HG03439 (cell line): ENCODE data around the gene ZNF629.
"Not testable (repeated sequence)": the region's sequence is repeated elsewhere in the genome, so short reads cannot be mapped to it uniquely, and the experiment has no call there.

Experiments used
- ATAC-seq: cut with Tn5 transposase; IDR thresholded peaks from one replicate; pipeline ENCODE4 v1.9.1; 2021; ENCODE audit warnings: mild to moderate bottlenecking, moderate library complexity; ENCODE audit not compliant: unreplicated experiment

ZNF629 gene

GRCh38 chr16:30786936-30787612, at the start of gene ZNF629:
TSS of gene ZNF629 (minus strand) at chr16:30787205. CDS start at chr16:30784482, 2,723 bp downstream.
- no peak for ATAC-seq

- ATAC-seq: no peak
Measured at GRCh38 chr16:30834130-30834740, 47.2 kb upstream of the ZNF629 start.

GRCh38 chr16:30830072-30830417, 43.0 kb upstream of the ZNF629 start:
- ATAC-seq: no peak

GRCh38 chr16:30829130-30830071, 42.4 kb upstream of the ZNF629 start:
- no peak for ATAC-seq

- no peak for ATAC-seq
Measured at GRCh38 chr16:30821891-30822290, 34.9 kb upstream of the ZNF629 start.

GRCh38 chr16:30821441-30821840, 34.4 kb upstream of the ZNF629 start:
- ATAC-seq: not testable (repeated sequence)

- ATAC-seq: no peak
Measured at GRCh38 chr16:30820952-30821421, 34.0 kb upstream of the ZNF629 start.

GRCh38 chr16:30816769-30817168, 29.8 kb upstream of the ZNF629 start:
- no peak for ATAC-seq

GRCh38 chr16:30813821-30814189, 26.8 kb upstream of the ZNF629 start:
- no peak for ATAC-seq

GRCh38 chr16:30809675-30810074, 22.7 kb upstream of the ZNF629 start:
- not testable (repeated sequence) for ATAC-seq

- ATAC-seq: not testable (repeated sequence)
Measured at GRCh38 chr16:30808890-30809426, 22.0 kb upstream of the ZNF629 start.

GRCh38 chr16:30808146-30808545, 21.1 kb upstream of the ZNF629 start:
- no peak for ATAC-seq

GRCh38 chr16:30805370-30806169, 18.6 kb upstream of the ZNF629 start:
- no peak for ATAC-seq

GRCh38 chr16:30805056-30805369, 18.0 kb upstream of the ZNF629 start:
- no peak for ATAC-seq

- ATAC-seq: no peak
Measured at GRCh38 chr16:30802936-30803335, 15.9 kb upstream of the ZNF629 start.

- no peak for ATAC-seq
Measured at GRCh38 chr16:30797670-30798309, 10.8 kb upstream of the ZNF629 start.

- ATAC-seq: no peak
Measured at GRCh38 chr16:30794634-30795033, 7.6 kb upstream of the ZNF629 start.

- ATAC-seq: no peak
Measured at GRCh38 chr16:30793508-30794069, 6.6 kb upstream of the ZNF629 start.

GRCh38 chr16:30787613-30788378, 791 bp upstream of the ZNF629 start:
- ATAC-seq: no peak
